ENCODE results near the gene PDAP1. TPM values are rescaled to one million over a fixed set of nuclear protein-coding genes. Genes with fewer than 3 reads are reported as not detected.

PDAP1 gene
- total RNA-seq, 3 donors from 2014 or later (not counting 1 experiment from before 2014, with no cell fraction given), result 55.3 to 60.6 (median 59.3) TPM

DNA sequence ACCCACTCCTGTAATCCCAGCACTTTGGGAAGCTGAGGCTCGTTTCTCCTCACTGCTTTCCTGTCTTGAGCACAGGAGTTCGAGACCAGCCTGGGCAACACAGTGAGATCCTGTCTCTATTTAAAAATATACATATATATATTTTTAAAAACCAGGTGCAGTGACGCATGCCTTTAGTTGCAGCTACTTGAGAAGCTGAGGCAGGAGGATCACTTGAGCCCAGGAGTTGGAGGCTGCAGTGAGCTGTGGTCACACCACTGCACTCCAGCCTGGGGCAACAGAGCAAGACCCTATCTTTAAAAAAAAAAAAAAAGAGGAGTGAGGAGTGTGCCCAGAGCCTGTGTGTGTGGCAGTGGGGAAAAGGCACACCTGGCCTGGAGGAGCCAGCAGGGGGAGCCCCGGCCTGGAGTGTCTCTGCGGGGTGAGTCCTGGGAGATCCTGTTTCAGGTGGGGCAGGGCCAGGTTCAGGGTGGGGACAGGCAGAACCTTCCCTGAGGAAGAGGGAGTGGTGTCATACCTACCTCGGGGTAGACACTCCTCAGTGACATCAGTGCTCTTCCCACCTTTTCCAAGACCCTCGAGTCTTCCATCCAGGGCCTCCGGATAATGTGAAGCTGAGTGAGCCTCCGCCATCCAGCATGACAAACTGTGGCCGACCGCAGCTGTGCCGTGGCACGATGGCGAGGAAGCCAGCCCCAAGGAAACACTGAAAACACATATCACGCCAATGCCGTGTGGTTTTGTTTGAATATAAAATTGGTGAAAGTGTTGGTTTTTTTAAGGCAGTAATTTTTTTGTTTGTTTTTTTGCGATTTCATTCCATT, 42.9 kb downstream of the PDAP1 start:
- no peaks in the 10 kb centered on the region for H3K27me3 Mint-ChIP-seq (ENCODE audit: low read depth in 2 of 2)
- ATAC-seq (peak; percentile 57 to 84 (median 83)), DNase-seq (peak; percentile 55 to 81)
- H3K9me3 ChIP-seq (ENCODE audit: control insufficient read depth, insufficient read depth, low read length), result no peaks in the 10 kb centered on the region
- TF ChIP-seq, protein P1, sequence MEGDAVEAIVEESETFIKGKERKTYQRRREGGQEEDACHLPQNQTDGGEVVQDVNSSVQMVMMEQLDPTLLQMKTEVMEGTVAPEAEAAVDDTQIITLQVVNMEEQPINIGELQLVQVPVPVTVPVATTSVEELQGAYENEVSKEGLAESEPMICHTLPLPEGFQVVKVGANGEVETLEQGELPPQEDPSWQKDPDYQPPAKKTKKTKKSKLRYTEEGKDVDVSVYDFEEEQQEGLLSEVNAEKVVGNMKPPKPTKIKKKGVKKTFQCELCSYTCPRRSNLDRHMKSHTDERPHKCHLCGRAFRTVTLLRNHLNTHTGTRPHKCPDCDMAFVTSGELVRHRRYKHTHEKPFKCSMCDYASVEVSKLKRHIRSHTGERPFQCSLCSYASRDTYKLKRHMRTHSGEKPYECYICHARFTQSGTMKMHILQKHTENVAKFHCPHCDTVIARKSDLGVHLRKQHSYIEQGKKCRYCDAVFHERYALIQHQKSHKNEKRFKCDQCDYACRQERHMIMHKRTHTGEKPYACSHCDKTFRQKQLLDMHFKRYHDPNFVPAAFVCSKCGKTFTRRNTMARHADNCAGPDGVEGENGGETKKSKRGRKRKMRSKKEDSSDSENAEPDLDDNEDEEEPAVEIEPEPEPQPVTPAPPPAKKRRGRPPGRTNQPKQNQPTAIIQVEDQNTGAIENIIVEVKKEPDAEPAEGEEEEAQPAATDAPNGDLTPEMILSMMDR (IDR thresholded peaks at IDR 0.05), result peak; percentile 52
- H3K27ac Mint-ChIP-seq, result no peak overlapping the region
- H3K4me1 ChIP-seq (ENCODE audit: control insufficient read depth, insufficient read depth, low read length), result no peaks in the 10 kb centered on the region
- WGBS (ENCODE audit: insufficient coverage), result 80% methylated on average over 15 of the region's 17 CpGs
- H3K4me1 Mint-ChIP-seq, result peaks cover 0 to 4% of the 10 kb centered on the region in 2 donors
- H3K36me3 ChIP-seq (ENCODE audit: control insufficient read depth, insufficient read depth, low read length), result peaks cover 50% of the 10 kb centered on the region
- H3K9me3 Mint-ChIP-seq, result no peaks in the 10 kb centered on the region
- H3K27me3 ChIP-seq (ENCODE audit: control insufficient read depth, insufficient read depth, low read length), result no peaks in the 10 kb centered on the region
- no peak overlapping the region for H3K27ac ChIP-seq (ENCODE audit: low read length)
- intact Hi-C loops (cut with micrococcal nuclease), result loop anchor here (1.0 kb wide), 1 partner anchor 22 kb away; no protein-coding TSS in a partner anchor
- no peaks in the 10 kb centered on the region for H3K36me3 Mint-ChIP-seq
- no peak overlapping the region for H3K4me3 Mint-ChIP-seq
- no peak overlapping the region for H3K4me3 ChIP-seq (ENCODE audit: low read length)

DNA sequence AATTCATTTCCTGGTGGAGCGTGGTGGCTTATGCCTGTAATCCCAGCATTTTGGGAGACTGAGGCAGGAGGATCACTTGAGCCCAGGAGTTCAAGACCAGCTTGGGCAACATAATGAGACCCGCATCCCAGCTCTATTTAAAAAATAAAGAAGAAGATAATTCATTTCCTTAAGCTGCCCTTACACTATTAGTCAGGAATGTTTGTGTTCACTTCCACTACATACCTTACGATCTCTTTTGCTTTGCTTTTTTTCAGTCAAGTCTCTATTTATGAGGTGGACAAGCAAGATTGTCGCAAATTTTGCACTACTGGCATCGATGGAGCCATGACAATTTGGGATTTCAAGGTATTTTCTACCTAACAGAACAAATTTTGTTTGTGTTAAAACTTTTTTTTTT, 45.1 kb downstream of the PDAP1 start:
- ATAC-seq (no peak), DNase-seq (no peak)
- intact Hi-C loops (cut with micrococcal nuclease), result no loop called here
- H3K27me3 ChIP-seq (ENCODE audit: control insufficient read depth, insufficient read depth, low read length), result no peaks in the 10 kb centered on the region
- no peak overlapping the region for H3K27ac ChIP-seq (ENCODE audit: low read length)
- no peaks in the 10 kb centered on the region for H3K9me3 Mint-ChIP-seq
- H3K4me3 ChIP-seq (ENCODE audit: low read length), result no peak overlapping the region
- TF ChIP-seq, protein P1 (IDR thresholded peaks at IDR 0.05), result no peak
- H3K4me1 Mint-ChIP-seq, result peaks cover 0 to 4% of the 10 kb centered on the region in 2 donors
- no peak overlapping the region for H3K27ac Mint-ChIP-seq
- peaks cover 66% of the 10 kb centered on the region for H3K36me3 ChIP-seq (ENCODE audit: control insufficient read depth, insufficient read depth, low read length)
- H3K4me1 ChIP-seq (ENCODE audit: control insufficient read depth, insufficient read depth, low read length), result no peaks in the 10 kb centered on the region
- no peaks in the 10 kb centered on the region for H3K36me3 Mint-ChIP-seq
- no peaks in the 10 kb centered on the region for H3K27me3 Mint-ChIP-seq (ENCODE audit: low read depth in 2 of 2)
- WGBS (ENCODE audit: insufficient coverage), result 100% methylated on average over 4 of the region's 5 CpGs
- H3K4me3 Mint-ChIP-seq, result no peak overlapping the region
- no peaks in the 10 kb centered on the region for H3K9me3 ChIP-seq (ENCODE audit: control insufficient read depth, insufficient read depth, low read length)

DNA sequence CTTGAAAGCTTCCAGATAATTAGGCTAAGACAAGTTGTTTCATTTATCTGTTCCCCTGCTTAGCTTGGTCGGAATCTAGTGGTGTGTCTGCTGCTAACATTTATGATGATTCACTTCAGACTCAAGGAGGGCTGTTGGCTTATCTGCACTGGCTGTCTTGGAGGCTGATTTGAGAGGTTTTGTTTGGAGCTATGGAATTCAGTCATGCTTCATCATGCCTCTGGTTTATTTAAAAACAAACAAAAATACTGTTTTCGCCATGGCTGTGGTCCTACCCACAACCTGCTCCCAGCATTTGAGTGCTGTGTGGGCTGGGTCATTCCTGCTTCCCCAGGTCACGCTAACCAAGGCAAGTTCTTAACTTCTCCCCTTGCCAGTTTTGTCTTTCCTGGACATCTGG, 45.6 kb downstream of the PDAP1 start:
- Histone ChIP-seq H3K27ac (ENCODE audit: low read length) (no peak overlapping the region), H3K9me3 (ENCODE audit: control insufficient read depth, insufficient read depth, low read length) (no peaks in the 10 kb centered on the region), H3K4me1 (ENCODE audit: control insufficient read depth, insufficient read depth, low read length) (no peaks in the 10 kb centered on the region), H3K27me3 (ENCODE audit: control insufficient read depth, insufficient read depth, low read length) (no peaks in the 10 kb centered on the region), H3K4me3 (ENCODE audit: low read length) (no peak overlapping the region), H3K36me3 (ENCODE audit: control insufficient read depth, insufficient read depth, low read length) (peaks cover 70% of the 10 kb centered on the region)
- Mint-ChIP-seq H3K4me3 (no peak overlapping the region), H3K27me3 (ENCODE audit: low read depth in 2 of 2) (no peaks in the 10 kb centered on the region), H3K4me1 (peaks cover 0 to 4% of the 10 kb centered on the region in 2 donors), H3K36me3 (no peaks in the 10 kb centered on the region), H3K27ac (no peak overlapping the region), H3K9me3 (no peaks in the 10 kb centered on the region)
- intact Hi-C loops (cut with micrococcal nuclease), result no loop called here
- 100% methylated on average over 3 of the region's 3 CpGs for WGBS (ENCODE audit: insufficient coverage)
- no peak for ATAC-seq
- DNase-seq, result no peak
- TF ChIP-seq, protein P1 (IDR thresholded peaks at IDR 0.05), result no peak
